K562 treated with DMSO at 1 percent for 48 hours (cell line): ENCODE results near the gene MOV10. TPM values are rescaled to one million over a fixed set of nuclear protein-coding genes. Genes with fewer than 3 reads are reported as not detected.

ENCODE experiments used
- total RNA-seq: library from RNA; unstranded; fragments of 300-600 nt; gene quantifications from 2 replicates; pipeline ENCODE4 v1.2.3, GENCODE V29; 2022; ENCODE audit warnings: low replicate concordance; ENCODE audit errors: extremely low read depth

The MOV10 gene, protein sequence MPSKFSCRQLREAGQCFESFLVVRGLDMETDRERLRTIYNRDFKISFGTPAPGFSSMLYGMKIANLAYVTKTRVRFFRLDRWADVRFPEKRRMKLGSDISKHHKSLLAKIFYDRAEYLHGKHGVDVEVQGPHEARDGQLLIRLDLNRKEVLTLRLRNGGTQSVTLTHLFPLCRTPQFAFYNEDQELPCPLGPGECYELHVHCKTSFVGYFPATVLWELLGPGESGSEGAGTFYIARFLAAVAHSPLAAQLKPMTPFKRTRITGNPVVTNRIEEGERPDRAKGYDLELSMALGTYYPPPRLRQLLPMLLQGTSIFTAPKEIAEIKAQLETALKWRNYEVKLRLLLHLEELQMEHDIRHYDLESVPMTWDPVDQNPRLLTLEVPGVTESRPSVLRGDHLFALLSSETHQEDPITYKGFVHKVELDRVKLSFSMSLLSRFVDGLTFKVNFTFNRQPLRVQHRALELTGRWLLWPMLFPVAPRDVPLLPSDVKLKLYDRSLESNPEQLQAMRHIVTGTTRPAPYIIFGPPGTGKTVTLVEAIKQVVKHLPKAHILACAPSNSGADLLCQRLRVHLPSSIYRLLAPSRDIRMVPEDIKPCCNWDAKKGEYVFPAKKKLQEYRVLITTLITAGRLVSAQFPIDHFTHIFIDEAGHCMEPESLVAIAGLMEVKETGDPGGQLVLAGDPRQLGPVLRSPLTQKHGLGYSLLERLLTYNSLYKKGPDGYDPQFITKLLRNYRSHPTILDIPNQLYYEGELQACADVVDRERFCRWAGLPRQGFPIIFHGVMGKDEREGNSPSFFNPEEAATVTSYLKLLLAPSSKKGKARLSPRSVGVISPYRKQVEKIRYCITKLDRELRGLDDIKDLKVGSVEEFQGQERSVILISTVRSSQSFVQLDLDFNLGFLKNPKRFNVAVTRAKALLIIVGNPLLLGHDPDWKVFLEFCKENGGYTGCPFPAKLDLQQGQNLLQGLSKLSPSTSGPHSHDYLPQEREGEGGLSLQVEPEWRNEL
- total RNA-seq, result 109 TPM in 1 of 2 replicates, not detected in the other

DNA sequence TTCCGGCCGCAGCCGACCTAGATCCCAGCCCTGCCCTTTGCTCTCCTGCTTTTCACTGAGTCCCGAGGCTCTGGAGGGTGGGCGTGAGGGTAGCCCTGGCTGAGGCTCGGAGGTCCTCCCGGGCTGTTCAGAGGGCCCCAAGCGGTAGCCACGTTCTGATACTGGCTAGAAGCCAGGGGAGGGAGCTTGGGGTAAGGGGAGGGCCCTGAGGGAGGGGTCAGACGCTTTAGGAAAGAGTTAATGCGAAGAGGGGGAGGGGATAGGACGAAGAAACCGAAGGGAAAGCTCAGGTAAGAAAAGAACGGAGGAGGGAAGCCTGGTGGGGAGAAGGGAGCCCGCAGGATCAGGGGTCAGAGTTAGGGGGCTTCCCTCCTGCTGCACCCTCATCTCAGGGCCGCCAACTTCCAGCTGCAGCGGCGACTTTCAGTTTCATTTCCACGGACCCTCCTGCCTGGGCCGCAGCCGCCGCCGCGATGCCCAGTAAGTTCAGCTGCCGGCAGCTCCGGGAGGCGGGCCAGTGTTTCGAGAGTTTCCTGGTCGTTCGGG, at the start of gene MOV10:
MOV10 (plus strand) TSS at position 220 of the 546 bp plus-strand sequence; CDS start at position 474, 254 bp downstream.

DNA sequence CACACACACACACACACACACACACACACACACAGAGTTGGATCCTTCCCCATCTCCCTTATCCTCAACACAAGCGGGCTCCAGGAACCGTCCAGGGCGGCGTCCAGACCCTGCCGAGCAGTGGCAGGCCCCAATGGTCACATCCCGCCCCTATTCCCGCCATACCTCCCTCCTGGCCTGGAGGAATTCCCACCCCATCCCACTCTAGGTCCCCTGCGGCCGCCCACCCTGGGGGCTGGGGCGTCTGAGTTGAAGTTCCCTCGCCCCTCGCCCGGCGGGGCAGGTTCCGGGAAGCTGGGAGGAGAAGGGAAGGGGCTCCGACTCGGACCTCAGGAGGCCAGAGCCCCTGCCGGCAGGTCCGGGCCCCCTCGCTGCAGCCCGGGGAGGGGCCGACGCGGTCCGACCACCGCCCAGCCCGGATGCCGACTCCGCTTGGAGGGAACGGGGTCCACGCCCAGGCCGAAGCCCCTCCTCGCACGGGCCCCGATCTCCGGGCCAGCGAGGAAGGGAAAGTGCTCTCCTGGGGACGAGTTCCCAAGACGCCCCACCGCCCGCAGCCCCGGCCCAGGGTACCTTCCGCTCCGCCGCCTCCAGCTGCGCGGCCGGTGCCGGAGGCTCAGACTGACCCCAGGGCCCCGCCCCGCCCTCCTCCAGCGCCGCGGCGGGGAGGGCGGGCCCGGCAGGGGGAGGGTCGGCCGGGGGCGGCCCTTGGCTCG, 32.2 kb downstream of the MOV10 start, which contains the start of gene RHOC:
RHOC (minus strand) TSS at position 623 of the 716 bp plus-strand sequence. CDS start 3,328 bp downstream, outside the sequence.

DNA sequence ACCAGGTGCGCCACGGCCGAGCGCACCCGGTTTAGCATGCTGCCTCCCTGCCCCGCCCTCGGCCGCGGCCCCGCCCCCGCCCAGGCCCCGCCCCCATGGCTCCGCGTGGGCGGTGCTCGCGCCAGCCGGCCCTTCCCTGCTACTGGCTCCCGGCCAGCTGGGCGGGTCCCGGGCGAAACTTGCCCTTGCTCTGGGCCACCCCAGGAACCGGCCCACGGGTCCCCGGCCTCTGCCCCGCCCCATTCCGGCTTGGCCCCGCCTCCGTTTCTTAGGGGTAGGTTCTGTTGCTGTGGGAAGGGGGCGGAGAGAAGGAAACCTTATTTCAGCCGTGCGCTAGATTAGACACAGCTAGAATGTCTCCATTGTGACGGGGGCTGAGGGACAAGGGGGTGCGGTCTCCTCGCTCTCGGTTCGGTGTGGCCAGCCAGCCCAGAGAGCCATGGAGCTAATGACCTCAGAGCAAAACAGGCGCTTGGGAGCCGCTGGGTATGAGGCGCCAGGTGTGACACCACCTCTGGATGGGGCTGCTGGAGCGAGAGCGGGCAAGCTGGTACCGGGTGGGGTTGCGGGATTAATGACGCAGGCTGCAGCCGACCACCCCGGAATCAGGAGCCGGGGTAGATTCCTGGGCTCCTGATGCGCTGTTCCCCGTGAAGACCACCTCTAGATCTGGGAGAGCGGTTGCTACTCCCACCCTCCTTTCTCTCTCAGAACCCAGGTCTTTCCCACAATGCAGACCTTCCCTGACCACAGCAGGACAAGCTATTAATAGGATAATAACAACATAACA, 41.0 kb downstream of the MOV10 start, which contains the start of gene PPM1J:
PPM1J (minus strand) TSS at position 69 of the 790 bp plus-strand sequence; CDS start at position 38, 31 bp downstream.

Other genes with a start within 250 kb of the MOV10 start
- not detected in 2 replicates for gene WNT2B, start 165.7 kb upstream of the MOV10 start, total RNA-seq
- gene ST7L, start 55.5 kb upstream of the MOV10 start, total RNA-seq, result not detected in 2 replicates
- not detected in 2 replicates for gene CAPZA1, start 54.8 kb upstream of the MOV10 start, total RNA-seq
- gene RHOC, start 32.5 kb downstream of the MOV10 start, total RNA-seq, result not detected in 2 replicates
- gene PPM1J, start 40.7 kb downstream of the MOV10 start, total RNA-seq, result not detected in 2 replicates